Measurements from ENCODE around the gene CACNA1G. TPM values are rescaled to one million over a fixed set of nuclear protein-coding genes. Genes with fewer than 3 reads are reported as not detected.
A peak's percentile ranks its signal among the peaks of the same experiment; 100 is the strongest.

CACNA1G gene
- total and polyA plus RNA-seq, 2 experiments from 2014 or later = 3.5 to 4.8 TPM

DNA sequence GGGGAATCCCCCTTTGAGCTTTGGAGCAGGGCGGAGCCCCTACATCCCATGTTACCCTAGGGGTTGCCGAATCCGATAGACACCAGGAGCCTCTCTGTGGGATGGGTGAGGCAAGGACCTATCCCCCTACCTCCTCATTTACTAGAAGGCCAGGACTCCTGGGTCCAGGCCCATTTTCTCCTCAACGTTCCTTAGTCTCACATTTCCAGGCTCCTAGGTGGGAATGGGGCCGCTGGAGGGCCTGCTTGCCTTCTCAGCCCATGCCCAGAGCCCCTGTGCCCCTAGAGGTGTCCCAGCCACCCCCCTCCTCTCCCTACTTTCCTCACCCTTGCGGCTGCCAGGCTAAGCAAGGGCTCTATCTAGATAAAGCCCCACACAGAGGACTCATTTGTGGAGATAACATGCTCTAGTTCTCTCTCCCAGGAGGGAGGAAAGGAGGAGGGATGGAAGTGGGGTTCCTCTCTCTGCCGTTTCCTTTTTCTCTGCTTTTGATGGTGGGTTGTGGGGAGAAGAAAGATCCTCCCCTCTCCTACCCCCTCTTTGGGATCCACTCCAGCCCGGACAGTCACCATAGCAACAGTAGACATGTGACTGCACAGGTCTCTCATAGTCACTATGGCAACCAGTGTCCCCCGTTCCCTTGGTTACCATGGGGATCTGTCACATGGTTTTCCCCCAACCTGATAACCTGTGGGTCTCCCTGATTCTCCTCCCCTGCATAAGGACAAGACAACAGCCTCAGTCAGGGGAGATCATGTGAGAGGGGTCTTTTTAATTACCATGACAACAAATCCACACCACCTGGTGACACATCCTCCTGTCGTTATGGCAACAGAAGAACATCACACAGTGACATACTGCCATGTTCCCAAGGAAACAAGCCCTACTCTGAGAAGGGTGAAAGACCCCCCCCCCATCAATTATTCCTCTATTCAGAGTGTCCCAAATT lies 5.2 kb downstream of the CACNA1G start:
- H3K79me2 ChIP-seq = no peaks in the 10 kb centered on the region
- no peaks in the 10 kb centered on the region for H4K20me1 ChIP-seq (ENCODE audit: insufficient read depth, poor library complexity, severe bottlenecking)
- H3K27me3 ChIP-seq = peaks cover 54% of the 10 kb centered on the region
- WGBS (ENCODE audit: low lambda C conversion rate, missing lambda C conversion rate) = 51% methylated on average over 7 of the region's 10 CpGs
- TF ChIP-seq CTCF (IDR thresholded peaks at IDR 0.05; ENCODE audit: poor library complexity) = no peak
- no peaks in the 10 kb centered on the region for H3K9me3 ChIP-seq (ENCODE audit: low read depth)
- H3K4me3 ChIP-seq = no peak overlapping the region
- peak overlapping the region; percentile 69 for H3K4me2 ChIP-seq
- no peaks in the 10 kb centered on the region for H3K36me3 ChIP-seq (replicated peaks; ENCODE audit: insufficient read depth, low read depth)
- no peaks in the 10 kb centered on the region for H3K9me2 ChIP-seq (replicated peaks; ENCODE audit: insufficient read depth)
- peak overlapping the region; percentile 94 for H3K27ac ChIP-seq
- no peak for DNase-seq (ENCODE audit: low spot score)
- peaks cover 36% of the 10 kb centered on the region for H3K4me1 ChIP-seq (ENCODE audit: insufficient read depth)
- no peak overlapping the region for H2AFZ ChIP-seq

GRCh38 chr17:50566886-50567285 lies 6.4 kb downstream of the CACNA1G start:
- 63% methylated on average over 2 of the region's 2 CpGs for WGBS (ENCODE audit: low lambda C conversion rate, missing lambda C conversion rate)
- Histone ChIP-seq H3K27ac (no peak overlapping the region), H3K27me3 (peaks cover 43% of the 10 kb centered on the region), H2AFZ (no peak overlapping the region), H3K4me1 (ENCODE audit: insufficient read depth) (peaks cover 29% of the 10 kb centered on the region), H3K4me3 (no peak overlapping the region), H3K9me3 (ENCODE audit: low read depth) (no peaks in the 10 kb centered on the region), H3K36me3 (replicated peaks; ENCODE audit: insufficient read depth, low read depth) (no peaks in the 10 kb centered on the region), H3K4me2 (no peak overlapping the region), H3K9me2 (replicated peaks; ENCODE audit: insufficient read depth) (no peaks in the 10 kb centered on the region), H3K79me2 (no peaks in the 10 kb centered on the region), H4K20me1 (ENCODE audit: insufficient read depth, poor library complexity, severe bottlenecking) (no peaks in the 10 kb centered on the region)
- TF ChIP-seq EZH2phosphoT487 (IDR thresholded peaks at IDR 0.05; ENCODE audit: low read depth, severe bottlenecking, unreplicated experiment) = no peak
- no peak for TF ChIP-seq EZH2 (IDR thresholded peaks at IDR 0.05; ENCODE audit: borderline replicate concordance)
- no peak for TF ChIP-seq CTCF (IDR thresholded peaks at IDR 0.05; ENCODE audit: poor library complexity)
- DNase-seq (ENCODE audit: low spot score) = no peak

GRCh38 chr17:50568659-50569058 lies 8.1 kb downstream of the CACNA1G start:
- TF ChIP-seq EZH2phosphoT487 (IDR thresholded peaks at IDR 0.05; ENCODE audit: low read depth, severe bottlenecking, unreplicated experiment) (no peak), EZH2 (IDR thresholded peaks at IDR 0.05; ENCODE audit: borderline replicate concordance) (no peak), CTCF (IDR thresholded peaks at IDR 0.05; ENCODE audit: poor library complexity) (no peak)
- H4K20me1 ChIP-seq (ENCODE audit: insufficient read depth, poor library complexity, severe bottlenecking) = no peaks in the 10 kb centered on the region
- DNase-seq (ENCODE audit: low spot score) = no peak
- 89% methylated on average over 12 of the region's 12 CpGs for WGBS (ENCODE audit: low lambda C conversion rate, missing lambda C conversion rate)
- H3K4me3 ChIP-seq = no peak overlapping the region
- no peaks in the 10 kb centered on the region for H3K79me2 ChIP-seq
- H3K4me2 ChIP-seq = no peak overlapping the region
- no peak overlapping the region for H3K27ac ChIP-seq
- H3K27me3 ChIP-seq = peaks cover 27% of the 10 kb centered on the region
- peaks cover 16% of the 10 kb centered on the region for H3K4me1 ChIP-seq (ENCODE audit: insufficient read depth)
- H3K36me3 ChIP-seq (replicated peaks; ENCODE audit: insufficient read depth, low read depth) = no peaks in the 10 kb centered on the region
- H3K9me2 ChIP-seq (replicated peaks; ENCODE audit: insufficient read depth) = no peaks in the 10 kb centered on the region
- no peaks in the 10 kb centered on the region for H3K9me3 ChIP-seq (ENCODE audit: low read depth)
- no peak overlapping the region for H2AFZ ChIP-seq

All from hepatocyte (in vitro differentiated cells).